Measurements from ENCODE around the gene SLC7A6OS.

GRCh38 chr16:68267612-68268405, 42.9 kb downstream of the SLC7A6OS start:
- TF ChIP-seq POLR2A (IDR thresholded peaks at IDR 0.05) = no peak
- no peak for TF ChIP-seq CTCF (IDR thresholded peaks at IDR 0.05)
- no peak for TF ChIP-seq POLR2AphosphoS5 (IDR thresholded peaks at IDR 0.05)
- no peak for TF ChIP-seq EP300 (IDR thresholded peaks at IDR 0.05)

Data from suprapubic skin (tissue), 4 donors.